PFSK-1 (cell line): Measurements from ENCODE around the gene VWA5B1.

Experiments
- FOXP2 ChIP-seq: optimal IDR thresholded peaks from 2 replicates; pipeline ENCODE3; 2011; ENCODE audit warnings: borderline replicate concordance, control low read depth, inconsistent platforms; ENCODE audit not compliant: insufficient read depth; ENCODE audit errors: extremely low read length, extremely low read depth
- POLR2AphosphoS5 ChIP-seq: IDR thresholded peaks from 2 replicates; pipeline ENCODE4 v1.6.1; 2012; ENCODE audit warnings: low read depth, mild to moderate bottlenecking, control low read depth, low read length, moderate library complexity
- REST ChIP-seq, 2 experiments: IDR thresholded peaks; 2 replicates each; pipeline versions ENCODE4 v1.6.1 to v1.8.0; 2011 to 2012; ENCODE audit warnings: low read depth in 2 of 2, low read length in 2 of 2, control low read depth in 1 of 2, inconsistent platforms in 1 of 2, mild to moderate bottlenecking in 1 of 2, moderate library complexity in 1 of 2; ENCODE audit not compliant: insufficient read depth in 1 of 2
- SIN3A ChIP-seq: IDR thresholded peaks from 2 replicates; pipeline ENCODE4 v1.6.1; 2012; ENCODE audit warnings: mild to moderate bottlenecking, low read length, moderate library complexity, borderline replicate concordance; ENCODE audit not compliant: insufficient read depth
- TAF1 ChIP-seq: IDR thresholded peaks from 2 replicates; pipeline ENCODE4 v1.6.1; 2012; ENCODE audit warnings: low read length, control low read depth, borderline replicate concordance; ENCODE audit not compliant: insufficient read depth

DNA sequence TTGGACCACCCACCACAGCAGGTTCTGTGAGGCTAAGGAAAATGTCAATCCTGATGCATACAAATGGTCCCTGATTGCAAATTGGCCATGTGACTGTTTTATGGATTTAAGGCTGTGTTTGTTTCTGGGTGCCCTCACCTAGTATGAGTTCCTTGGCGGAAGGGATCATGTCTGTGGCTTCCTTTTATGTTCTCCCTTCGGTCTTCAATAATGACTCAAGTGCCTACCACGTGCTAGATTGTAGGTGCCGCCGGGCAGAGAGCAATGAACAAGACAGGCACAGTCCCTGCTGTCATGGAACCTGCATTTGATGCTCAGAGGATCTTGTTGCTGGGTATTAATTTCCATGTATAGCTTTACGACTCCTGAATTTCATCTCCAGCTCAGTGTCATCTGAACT, 9.8 kb upstream of the VWA5B1 start:
- TF ChIP-seq FOXP2 (no peak), POLR2AphosphoS5 (no peak), REST (IDR thresholded peaks at IDR 0.05; ENCODE audit: insufficient read depth in 1 of 2, low read depth in 2 of 2, low read length in 2 of 2) (no peak), TAF1 (no peak), SIN3A (no peak)
